CD14-positive monocyte (primary cell): ENCODE results near the gene THEM4. TPM values are rescaled to one million over a fixed set of nuclear protein-coding genes. Genes with fewer than 3 reads are reported as not detected.

Experiments used
- DNase-seq, 3 donors: peaks; one replicate each; pipeline ENCODE4 v3.0.0-alpha.2; 2011 to 2022
- H2AFZ ChIP-seq: 2 replicates; pipeline ENCODE4 v1.6.0; 2012; ENCODE audit warnings: mild to moderate bottlenecking, low read depth, low read length, inconsistent platforms; ENCODE audit not compliant: insufficient read depth, poor library complexity, severe bottlenecking
- H3K27ac ChIP-seq, 2 donors: 1 replicate in 1 of 2; 2 replicates in 1 of 2; pipeline ENCODE4 v1.5.1; 2012 to 2013; ENCODE audit warnings: low read length in 2 of 2, control low read depth in 1 of 2, inconsistent platforms in 1 of 2, low read depth in 1 of 2, mild to moderate bottlenecking in 1 of 2
- H3K27me3 ChIP-seq, 2 donors: one replicate each; pipeline versions ENCODE4 v1.6.0 to v1.6.1; 2011 to 2013; ENCODE audit warnings: low read length in 2 of 2; ENCODE audit not compliant: control insufficient read depth in 2 of 2, insufficient read depth in 2 of 2
- H3K36me3 ChIP-seq, 2 donors: replicated peaks in 1 of 2; 1 replicate in 1 of 2; 2 replicates in 1 of 2; pipeline versions ENCODE4 v1.5.1 to v1.6.1; 2012 to 2013; ENCODE audit warnings: low read length in 2 of 2, control low read depth in 1 of 2, inconsistent platforms in 1 of 2, mild to moderate bottlenecking in 1 of 2; ENCODE audit not compliant: insufficient read depth in 2 of 2, control insufficient read depth in 1 of 2
- H3K4me1 ChIP-seq, 2 donors: 1 replicate in 1 of 2; 2 replicates in 1 of 2; pipeline versions ENCODE4 v1.5.1 to v1.6.1; 2012 to 2013; ENCODE audit warnings: low read length in 2 of 2, control low read depth in 1 of 2, inconsistent platforms in 1 of 2, mild to moderate bottlenecking in 1 of 2, moderate library complexity in 1 of 2; ENCODE audit not compliant: insufficient read depth in 2 of 2, control insufficient read depth in 1 of 2
- H3K4me2 ChIP-seq: replicated peaks from 2 replicates; pipeline ENCODE3; 2012; ENCODE audit warnings: low read length, moderate library complexity, mild to moderate bottlenecking; ENCODE audit not compliant: poor library complexity, severe bottlenecking; ENCODE audit errors: extremely low read depth
- H3K4me3 ChIP-seq, 3 experiments: fragments of 200-600 bp in 1 of 3; sonication (generic) in 1 of 3; replicated peaks in 1 of 3; 1 replicate in 2 of 3; 2 replicates in 1 of 3; pipeline ENCODE4 v1.5.1; 2011 to 2013; ENCODE audit warnings: low read length in 3 of 3, mild to moderate bottlenecking in 3 of 3, control low read depth in 2 of 3, low read depth in 2 of 3, inconsistent platforms in 1 of 3, moderate library complexity in 1 of 3
- H3K79me2 ChIP-seq: 2 replicates; pipeline ENCODE4 v1.6.0; 2012; ENCODE audit warnings: mild to moderate bottlenecking, control low read depth, inconsistent platforms, low read length, moderate library complexity; ENCODE audit not compliant: insufficient read depth
- H3K9ac ChIP-seq: 2 replicates; pipeline ENCODE4 v1.6.0; 2017; ENCODE audit warnings: low read length, mild to moderate bottlenecking; ENCODE audit not compliant: insufficient read depth, poor library complexity, severe bottlenecking
- H3K9me3 ChIP-seq, 2 donors: replicated peaks in 1 of 2; 1 replicate in 1 of 2; 2 replicates in 1 of 2; pipeline versions ENCODE4 v1.5.1 to v1.6.1; 2012 to 2013; ENCODE audit warnings: low read length in 2 of 2, control low read depth in 1 of 2; ENCODE audit not compliant: control insufficient read depth in 1 of 2, insufficient read depth in 1 of 2
- H4K20me1 ChIP-seq: 2 replicates; pipeline ENCODE4 v1.6.0; 2012; ENCODE audit warnings: mild to moderate bottlenecking, low read length, control low read depth, moderate library complexity; ENCODE audit not compliant: insufficient read depth
- H3K27ac Mint-ChIP-seq, 7 donors: one replicate each; pipeline ENCODE4 v1.8.0; 2020; ENCODE audit warnings: mild to moderate bottlenecking in 7 of 7, mixed read lengths in 7 of 7, moderate library complexity in 6 of 7, inconsistent platforms in 2 of 7
- H3K27me3 Mint-ChIP-seq, 3 donors: one replicate each; pipeline ENCODE4 v1.8.0; 2021 to 2022; ENCODE audit warnings: low read depth in 3 of 3, mild to moderate bottlenecking in 3 of 3, mixed read lengths in 3 of 3, moderate library complexity in 3 of 3, inconsistent platforms in 1 of 3
- H3K36me3 Mint-ChIP-seq, 2 donors: one replicate each; pipeline ENCODE4 v1.8.0; 2020; ENCODE audit warnings: mixed read lengths in 2 of 2, inconsistent platforms in 1 of 2, mild to moderate bottlenecking in 1 of 2
- H3K4me1 Mint-ChIP-seq: one replicate; pipeline ENCODE4 v1.8.0; 2020; ENCODE audit warnings: mild to moderate bottlenecking, mixed read lengths
- H3K4me3 Mint-ChIP-seq, 2 donors: one replicate each; pipeline ENCODE4 v1.8.0; 2020; ENCODE audit warnings: mild to moderate bottlenecking in 2 of 2, mixed read lengths in 2 of 2, moderate library complexity in 1 of 2
- H3K9me3 Mint-ChIP-seq, 7 donors: one replicate each; pipeline ENCODE4 v1.8.0; 2020 to 2022; ENCODE audit warnings: mixed read lengths in 7 of 7, mild to moderate bottlenecking in 6 of 7, moderate library complexity in 6 of 7, inconsistent platforms in 2 of 7
- WGBS: methylation state at CpG from one replicate; pipeline ENCODE4 v1.1.5; 2013; ENCODE audit warnings: missing lambda C conversion rate; ENCODE audit not compliant: insufficient coverage; 5-methylcytosine and 5-hydroxymethylcytosine counted together
- intact Hi-C, 2 donors: fragments of 100-400 bp; cut with micrococcal nuclease; formaldehyde crosslinking; loops; one replicate each; pipeline versions ENCODE4 v1.15.0 to v1.15.1; 2023
- polyA plus RNA-seq, 3 donors: library from polyadenylated mRNA; depleted of rRNA in 1 of 3; unstranded in 2 of 3; stranded (reverse) in 1 of 3; fragments of 300-500 nt in 2 of 3; fragments of >200 nt in 1 of 3; fragmentation: Illumina TruSeq in 2 of 3; gene quantifications; 1 replicate in 2 of 3; 2 replicates in 1 of 3; pipeline ENCODE4 v1.2.3, GENCODE V29; 2012 to 2021
- TF ChIP-seq, protein P1 (sequence below): fragments of 200-600 bp; IDR thresholded peaks from one replicate; pipeline ENCODE4 v1.8.0; 2022; ENCODE audit warnings: antibody characterized with exemption, mild to moderate bottlenecking

The THEM4 gene
- polyA plus RNA-seq, 3 donors, result 3.7 to 6.0 (median 4.6) TPM

DNA sequence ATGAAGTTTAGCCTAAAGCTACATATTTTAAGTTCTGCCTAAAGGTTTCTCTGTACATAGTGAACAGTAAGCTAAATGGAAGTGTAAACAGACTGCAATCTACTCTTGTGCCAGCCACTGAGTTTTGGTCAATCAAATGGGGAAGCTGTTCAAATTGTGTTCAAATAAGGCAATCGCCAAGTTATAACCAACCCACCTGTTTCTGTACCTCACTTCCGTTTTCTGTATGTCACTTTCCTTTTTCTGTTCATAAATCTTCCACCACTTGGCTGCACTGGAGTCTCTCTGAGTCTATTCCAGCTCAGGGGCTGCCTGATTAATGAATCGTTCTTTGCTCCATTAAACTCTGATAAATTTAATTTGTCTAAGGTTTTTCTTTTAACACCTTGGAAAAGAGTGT, 10.8 kb upstream of the THEM4 start:
- 0% methylated on average over 2 of the region's 3 CpGs for WGBS
- intact Hi-C loops, result no loop called here
- Histone ChIP-seq H3K27ac (no peak overlapping the region), H3K9me3 (no peaks in the 10 kb centered on the region), H2AFZ (no peak overlapping the region), H3K27me3 (no peaks in the 10 kb centered on the region), H3K4me1 (peaks cover 38 to 45% of the 10 kb centered on the region in 2 donors), H3K79me2 (no peaks in the 10 kb centered on the region), H3K4me2 (no peak overlapping the region), H3K4me3 (no peak overlapping the region), H3K9ac (no peak overlapping the region), H4K20me1 (no peaks in the 10 kb centered on the region), H3K36me3 (no peaks in the 10 kb centered on the region)
- TF ChIP-seq, protein P1, sequence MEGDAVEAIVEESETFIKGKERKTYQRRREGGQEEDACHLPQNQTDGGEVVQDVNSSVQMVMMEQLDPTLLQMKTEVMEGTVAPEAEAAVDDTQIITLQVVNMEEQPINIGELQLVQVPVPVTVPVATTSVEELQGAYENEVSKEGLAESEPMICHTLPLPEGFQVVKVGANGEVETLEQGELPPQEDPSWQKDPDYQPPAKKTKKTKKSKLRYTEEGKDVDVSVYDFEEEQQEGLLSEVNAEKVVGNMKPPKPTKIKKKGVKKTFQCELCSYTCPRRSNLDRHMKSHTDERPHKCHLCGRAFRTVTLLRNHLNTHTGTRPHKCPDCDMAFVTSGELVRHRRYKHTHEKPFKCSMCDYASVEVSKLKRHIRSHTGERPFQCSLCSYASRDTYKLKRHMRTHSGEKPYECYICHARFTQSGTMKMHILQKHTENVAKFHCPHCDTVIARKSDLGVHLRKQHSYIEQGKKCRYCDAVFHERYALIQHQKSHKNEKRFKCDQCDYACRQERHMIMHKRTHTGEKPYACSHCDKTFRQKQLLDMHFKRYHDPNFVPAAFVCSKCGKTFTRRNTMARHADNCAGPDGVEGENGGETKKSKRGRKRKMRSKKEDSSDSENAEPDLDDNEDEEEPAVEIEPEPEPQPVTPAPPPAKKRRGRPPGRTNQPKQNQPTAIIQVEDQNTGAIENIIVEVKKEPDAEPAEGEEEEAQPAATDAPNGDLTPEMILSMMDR, result no peak
- H3K4me3 Mint-ChIP-seq, result peak overlapping the region in 1 of 2 donors; percentile 32
- no peaks in the 10 kb centered on the region for H3K36me3 Mint-ChIP-seq
- peak overlapping the region in 2 of 7 donors; percentile 9 to 79 for H3K27ac Mint-ChIP-seq
- DNase-seq, result peak in 2 of 3 donors; percentile 35 to 45
- peaks cover 0 to 6% (median 3%) of the 10 kb centered on the region in 3 donors for H3K27me3 Mint-ChIP-seq
- peaks cover 47% of the 10 kb centered on the region for H3K4me1 Mint-ChIP-seq
- no peaks in the 10 kb centered on the region for H3K9me3 Mint-ChIP-seq

DNA sequence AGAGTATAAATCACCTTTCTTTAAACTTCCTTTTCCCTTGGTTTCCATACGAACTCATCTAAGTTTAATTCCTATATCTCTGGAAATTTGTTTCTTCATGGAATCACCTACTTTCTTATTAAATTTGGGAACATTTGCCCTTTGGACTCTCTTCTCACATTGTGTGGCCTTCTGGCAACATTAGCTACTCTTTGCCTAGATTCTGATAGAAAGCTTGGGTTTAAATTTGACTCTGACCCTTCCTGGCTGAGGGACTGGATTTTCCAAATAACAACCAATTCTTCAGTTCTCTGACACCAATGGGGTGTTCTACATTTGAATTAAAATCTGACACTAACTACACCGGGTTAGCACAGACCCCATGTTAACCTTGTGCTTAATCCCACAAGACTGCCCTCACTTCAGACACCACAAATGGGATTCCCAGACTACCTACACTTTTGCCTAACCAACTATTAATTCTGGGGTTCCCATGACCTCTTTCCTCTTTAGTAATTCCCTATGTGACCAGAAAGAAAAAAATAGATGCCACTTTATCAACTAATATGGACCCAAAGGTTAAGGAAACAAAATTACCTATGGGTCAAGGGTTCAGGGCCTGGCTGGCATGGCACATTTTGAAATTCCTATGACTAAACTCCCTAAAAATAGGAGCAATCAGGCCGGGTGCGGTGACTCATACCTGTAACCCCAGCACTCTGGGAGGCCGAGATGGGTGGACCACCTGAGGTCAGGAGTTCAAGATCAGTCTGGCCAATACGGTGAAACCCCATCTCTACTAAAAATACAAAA, 9.7 kb upstream of the THEM4 start:
- H3K27me3 ChIP-seq, result no peaks in the 10 kb centered on the region
- no peaks in the 10 kb centered on the region for H3K79me2 ChIP-seq
- H3K36me3 Mint-ChIP-seq, result no peaks in the 10 kb centered on the region
- H3K4me3 ChIP-seq, result no peak overlapping the region
- intact Hi-C loops, result no loop called here
- WGBS, result 72% methylated on average over 3 of the region's 6 CpGs
- no peaks in the 10 kb centered on the region for H4K20me1 ChIP-seq
- H3K4me3 Mint-ChIP-seq, result no peak overlapping the region
- peaks cover 47% of the 10 kb centered on the region for H3K4me1 Mint-ChIP-seq
- peaks cover 38 to 45% of the 10 kb centered on the region in 2 donors for H3K4me1 ChIP-seq
- peak in 1 of 3 donors; percentile 25 for DNase-seq
- no peaks in the 10 kb centered on the region for H3K9me3 ChIP-seq
- H3K27ac ChIP-seq, result no peak overlapping the region
- H3K4me2 ChIP-seq, result no peak overlapping the region
- peaks cover 0 to 6% (median 3%) of the 10 kb centered on the region in 3 donors for H3K27me3 Mint-ChIP-seq
- H3K36me3 ChIP-seq, result no peaks in the 10 kb centered on the region
- H2AFZ ChIP-seq, result no peak overlapping the region
- TF ChIP-seq, protein P1, result no peak
- H3K27ac Mint-ChIP-seq, result peak overlapping the region in 1 of 7 donors; percentile 56
- H3K9me3 Mint-ChIP-seq, result no peaks in the 10 kb centered on the region
- H3K9ac ChIP-seq, result no peak overlapping the region
